Keratinocyte (primary cell): ENCODE measurements around the gene NF1.

Experiments
- CTCF ChIP-seq, 3 experiments: IDR thresholded peaks in 1 of 3; conservative IDR thresholded peaks in 1 of 3; optimal IDR thresholded peaks in 1 of 3; 2 replicates in 2 of 3; 3 replicates in 1 of 3; pipeline versions ENCODE3 to v1.5.1; 2011; ENCODE audit warnings: low read length in 3 of 3, mild to moderate bottlenecking in 3 of 3, moderate library complexity in 2 of 3, control low read depth in 1 of 3, inconsistent platforms in 1 of 3; ENCODE audit not compliant: insufficient read depth in 2 of 3; ENCODE audit errors: extremely low read depth in 1 of 3
- EZH2 ChIP-seq: IDR thresholded peaks from one replicate; pipeline ENCODE4 v1.6.1; 2012; ENCODE audit warnings: inconsistent platforms, mild to moderate bottlenecking, low read length, moderate library complexity

GRCh38 chr17:31425282-31426040 is 330.7 kb downstream of the NF1 start:
- no peak for TF ChIP-seq EZH2
- no peak for TF ChIP-seq CTCF (optimal IDR thresholded peaks at IDR 0.05 in 1 of 3, IDR thresholded peaks at IDR 0.05 in 1 of 3, conservative IDR thresholded peaks at IDR 0.05 in 1 of 3; ENCODE audit: extremely low read depth in 1 of 3, insufficient read depth in 2 of 3, low read length in 3 of 3)
